Activated T-helper 17 cell treated with anti-CD3 and anti-CD28 coated beads, Interleukin-2, amount 50 U/mL, for 72 hours (primary cell): ENCODE measurements around the gene NCK2. TPM values are rescaled to one million over a fixed set of nuclear protein-coding genes. Genes with fewer than 3 reads are reported as not detected.

Experiments used
- ATAC-seq: fragments of 150-1000 bp; cut with Tn5 transposase; replicated peaks from 2 replicates; pipeline ENCODE4 v1.10.0; 2021; ENCODE audit warnings: mild to moderate bottlenecking, moderate library complexity
- H3K27ac Mint-ChIP-seq: one replicate; pipeline ENCODE4 v1.8.0; 2022; ENCODE audit warnings: mixed read lengths
- H3K27me3 Mint-ChIP-seq: one replicate; pipeline ENCODE4 v1.8.0; 2022; ENCODE audit warnings: mixed read lengths
- H3K36me3 Mint-ChIP-seq: one replicate; pipeline ENCODE4 v1.8.0; 2022; ENCODE audit warnings: low read depth, mild to moderate bottlenecking, mixed read lengths
- H3K4me1 Mint-ChIP-seq: one replicate; pipeline ENCODE4 v1.8.0; 2022; ENCODE audit warnings: mixed read lengths
- H3K4me3 Mint-ChIP-seq: one replicate; pipeline ENCODE4 v1.8.0; 2022; ENCODE audit warnings: mild to moderate bottlenecking, mixed read lengths
- H3K9me3 Mint-ChIP-seq: one replicate; pipeline ENCODE4 v1.8.0; 2022; ENCODE audit warnings: mixed read lengths
- total RNA-seq, 2 donors: library from RNA; stranded (reverse); gene quantifications; one replicate each; pipeline ENCODE4 v1.2.3, GENCODE V29; 2022

The NCK2 gene
- total RNA-seq, 2 donors from 2014 or later, result 75.4 to 85.4 TPM

DNA sequence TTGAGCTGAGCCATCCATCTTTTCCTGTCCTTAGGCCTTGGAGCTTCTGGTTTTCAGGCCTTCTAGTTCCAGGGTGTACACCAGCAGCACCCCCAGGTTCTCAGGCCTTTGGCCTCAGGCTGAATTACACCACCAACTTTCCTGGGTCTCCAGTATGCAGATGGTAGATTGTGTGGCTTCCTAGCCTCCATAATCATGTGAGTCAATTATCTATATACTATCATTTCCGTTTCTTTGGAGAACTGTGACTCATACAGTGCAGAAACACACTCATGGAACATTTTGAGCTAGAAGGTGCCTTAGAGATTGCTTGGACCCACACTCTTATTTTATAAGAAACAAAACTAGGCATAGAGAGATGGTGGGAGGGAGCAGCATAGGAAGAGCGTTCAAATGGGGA lies 167.4 kb downstream of the NCK2 start:
- Mint-ChIP-seq H3K27ac (peak overlapping the region; percentile 56), H3K4me3 (peak overlapping the region; percentile 30), H3K9me3 (peaks cover 19% of the 10 kb centered on the region), H3K4me1 (peaks cover 33% of the 10 kb centered on the region), H3K27me3 (no peaks in the 10 kb centered on the region), H3K36me3 (no peaks in the 10 kb centered on the region)
- ATAC-seq, result peak; percentile 99

DNA sequence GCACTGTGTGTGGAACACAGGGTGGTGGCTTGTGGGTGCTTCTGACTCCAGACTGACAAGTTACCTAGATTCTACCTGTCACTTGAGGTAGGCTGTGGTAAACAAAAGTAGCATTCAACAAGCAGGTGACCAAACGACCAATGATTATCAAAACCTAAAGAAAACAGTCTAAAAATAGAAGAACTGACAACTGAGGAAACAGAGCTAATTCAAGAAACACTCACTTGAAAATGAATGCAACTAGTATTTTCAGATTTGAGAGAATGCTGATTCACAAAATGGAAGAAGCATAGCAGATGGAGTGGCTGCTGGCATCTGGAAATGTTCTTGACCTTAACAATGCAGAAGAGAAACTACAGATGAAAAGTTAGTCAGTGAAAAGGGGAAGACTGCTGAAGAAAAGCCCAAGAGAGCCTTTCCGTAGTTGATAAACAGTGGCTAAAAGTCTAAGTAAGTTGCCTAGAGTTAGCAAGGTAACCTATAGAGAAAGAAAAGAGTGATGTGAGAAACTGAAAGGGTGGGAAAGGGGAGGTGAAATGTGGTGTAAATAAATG lies 170.4 kb downstream of the NCK2 start:
- no peak for ATAC-seq
- H3K4me3 Mint-ChIP-seq, result no peak overlapping the region
- H3K27ac Mint-ChIP-seq, result no peak overlapping the region
- H3K36me3 Mint-ChIP-seq, result no peaks in the 10 kb centered on the region
- peaks cover 30% of the 10 kb centered on the region for H3K4me1 Mint-ChIP-seq
- H3K27me3 Mint-ChIP-seq, result no peaks in the 10 kb centered on the region
- H3K9me3 Mint-ChIP-seq, result peaks cover 19% of the 10 kb centered on the region

DNA sequence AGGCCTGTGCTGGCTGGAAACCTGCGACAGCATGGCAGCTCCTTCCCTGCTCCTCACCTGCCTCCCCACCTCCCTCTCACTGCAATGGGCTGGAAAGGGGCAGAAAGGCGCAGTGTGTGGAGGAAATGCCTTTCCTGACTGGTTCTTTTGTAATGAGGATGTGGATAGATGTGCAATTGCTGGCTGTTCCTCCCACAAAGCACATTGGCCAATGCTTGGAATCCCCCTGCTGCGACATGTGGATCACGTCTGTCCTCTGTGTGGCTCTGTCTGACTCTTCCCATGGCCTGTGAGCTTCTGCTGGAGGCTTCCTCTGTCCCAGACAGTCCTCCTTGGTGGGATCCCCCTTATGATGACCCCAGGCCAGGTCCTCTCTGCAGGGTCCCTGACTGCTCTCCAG lies 172.5 kb downstream of the NCK2 start:
- H3K4me3 Mint-ChIP-seq, result no peak overlapping the region
- peak overlapping the region; percentile 64 for H3K27ac Mint-ChIP-seq
- no peak for ATAC-seq
- H3K4me1 Mint-ChIP-seq, result peaks cover 19% of the 10 kb centered on the region
- peaks cover 17% of the 10 kb centered on the region for H3K9me3 Mint-ChIP-seq
- H3K27me3 Mint-ChIP-seq, result no peaks in the 10 kb centered on the region
- H3K36me3 Mint-ChIP-seq, result no peaks in the 10 kb centered on the region

DNA sequence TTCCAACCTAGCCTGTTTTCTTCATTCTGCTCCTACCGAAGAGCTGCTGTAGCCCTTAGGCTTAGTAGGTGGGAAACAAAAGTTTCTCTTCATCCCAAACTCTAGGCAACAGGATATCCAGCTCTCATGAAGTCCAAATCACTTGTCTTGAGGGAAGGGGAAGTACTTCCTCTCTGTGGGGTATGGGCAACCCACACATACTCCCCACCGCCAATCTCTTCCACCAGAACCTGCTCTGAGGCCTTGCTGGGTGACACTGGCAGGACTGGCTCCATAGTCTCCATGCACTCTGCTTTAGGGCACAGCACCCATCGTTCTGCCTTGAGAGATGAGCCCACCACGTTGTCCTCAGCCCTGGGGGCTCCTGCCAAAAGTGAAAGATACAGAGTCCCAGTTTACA lies 173.0 kb downstream of the NCK2 start:
- Mint-ChIP-seq H3K36me3 (no peaks in the 10 kb centered on the region), H3K4me3 (no peak overlapping the region), H3K4me1 (peaks cover 15% of the 10 kb centered on the region), H3K27me3 (no peaks in the 10 kb centered on the region), H3K27ac (peak overlapping the region; percentile 64), H3K9me3 (peaks cover 19% of the 10 kb centered on the region)
- ATAC-seq, result no peak

DNA sequence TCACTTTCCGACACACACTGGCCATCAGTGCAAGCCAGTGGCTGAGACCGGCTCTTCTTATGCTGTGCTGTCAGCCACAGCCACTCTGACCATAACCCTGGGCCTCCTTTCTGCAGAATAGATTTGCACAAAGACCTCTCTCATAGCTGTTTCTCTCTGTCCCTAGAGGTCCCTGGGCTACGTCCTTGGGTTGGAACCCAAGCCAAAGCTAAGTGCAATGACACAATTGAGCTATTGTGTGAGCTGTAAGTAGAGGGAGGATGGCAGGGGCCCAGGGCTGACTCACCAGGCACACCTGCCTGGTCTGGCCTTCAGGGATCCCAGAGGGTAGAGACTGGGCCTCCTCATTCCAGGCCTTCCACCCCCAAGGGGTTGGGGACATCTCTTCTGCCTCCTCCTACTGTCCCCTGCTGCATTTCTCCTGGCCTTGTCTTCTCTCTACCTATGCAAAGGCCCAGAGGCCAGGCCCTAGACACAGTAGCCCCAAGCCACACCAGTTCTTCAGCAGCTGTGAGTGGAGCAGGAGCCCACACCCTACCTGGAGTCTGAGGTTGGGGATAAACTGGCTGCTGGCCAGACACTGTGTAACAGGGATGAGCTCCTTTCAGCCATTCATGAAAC lies 174.6 kb downstream of the NCK2 start:
- Mint-ChIP-seq H3K4me1 (peaks cover 15% of the 10 kb centered on the region), H3K27me3 (no peaks in the 10 kb centered on the region), H3K4me3 (no peak overlapping the region), H3K36me3 (no peaks in the 10 kb centered on the region), H3K27ac (no peak overlapping the region), H3K9me3 (peaks cover 16% of the 10 kb centered on the region)
- no peak for ATAC-seq

DNA sequence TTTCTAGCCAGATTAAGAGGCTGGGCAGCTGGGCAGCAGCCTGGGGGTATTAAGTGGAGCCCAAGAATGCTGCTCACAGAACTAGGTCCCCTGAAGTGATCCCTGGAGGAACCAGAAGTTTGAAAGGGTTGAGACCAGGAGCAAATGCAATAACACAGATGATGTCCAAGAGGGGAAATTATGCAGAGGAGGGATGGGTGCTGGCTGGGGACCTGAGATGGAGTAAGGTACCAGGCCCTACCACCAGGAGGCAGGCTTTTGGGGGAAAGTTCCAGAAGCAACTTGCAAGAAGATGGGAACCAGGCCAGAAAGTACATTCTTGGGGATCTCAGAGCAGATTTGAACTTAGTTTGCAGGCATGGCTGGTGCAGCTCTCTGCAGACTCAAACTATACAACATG lies 175.1 kb downstream of the NCK2 start:
- no peaks in the 10 kb centered on the region for H3K27me3 Mint-ChIP-seq
- H3K9me3 Mint-ChIP-seq, result peaks cover 11% of the 10 kb centered on the region
- H3K27ac Mint-ChIP-seq, result no peak overlapping the region
- peak; percentile 37 for ATAC-seq
- no peaks in the 10 kb centered on the region for H3K36me3 Mint-ChIP-seq
- H3K4me1 Mint-ChIP-seq, result peaks cover 17% of the 10 kb centered on the region
- H3K4me3 Mint-ChIP-seq, result no peak overlapping the region

DNA sequence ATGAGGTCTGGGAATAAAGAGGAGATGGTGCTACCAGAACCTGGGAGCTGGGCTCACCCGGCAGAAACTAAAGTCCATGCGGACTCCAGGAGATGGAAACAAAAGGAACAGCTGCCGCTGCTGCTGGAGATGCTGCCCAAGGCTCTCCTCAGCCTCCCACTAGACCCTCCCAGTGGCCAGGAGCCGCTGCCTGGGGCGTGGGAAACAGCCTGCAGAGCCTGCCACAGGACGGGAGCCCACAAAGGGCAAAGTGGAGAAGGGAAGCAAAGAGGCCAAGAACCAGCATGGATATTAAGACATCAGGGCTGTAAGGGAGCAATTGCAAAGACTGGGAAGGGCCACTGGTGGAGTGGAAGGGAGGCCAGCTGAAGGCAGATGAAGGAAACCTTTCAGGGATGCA lies 179.6 kb downstream of the NCK2 start:
- Mint-ChIP-seq H3K27me3 (no peaks in the 10 kb centered on the region), H3K4me3 (no peak overlapping the region), H3K27ac (no peak overlapping the region), H3K9me3 (peaks cover 4% of the 10 kb centered on the region), H3K4me1 (peaks cover 34% of the 10 kb centered on the region), H3K36me3 (no peaks in the 10 kb centered on the region)
- no peak for ATAC-seq

DNA sequence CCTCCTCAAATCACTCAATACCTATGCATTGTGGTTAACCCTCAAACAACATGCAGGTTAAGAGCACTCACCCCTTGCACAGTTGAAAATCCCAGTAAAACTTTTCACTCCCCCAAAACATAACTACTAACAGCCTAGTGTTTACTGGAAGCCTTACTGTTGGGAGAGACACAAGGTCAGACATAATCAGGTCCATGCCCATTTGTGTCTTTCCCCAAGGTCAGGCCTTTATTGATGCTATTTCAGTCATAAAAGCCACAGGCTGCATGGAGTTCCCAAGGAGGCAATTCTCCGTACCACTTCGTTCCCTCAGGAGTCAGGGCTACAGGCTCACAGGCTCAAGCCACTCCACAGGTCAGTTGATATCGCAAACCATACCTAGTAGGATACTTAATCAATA lies 180.2 kb downstream of the NCK2 start:
- H3K27ac Mint-ChIP-seq, result no peak overlapping the region
- no peaks in the 10 kb centered on the region for H3K27me3 Mint-ChIP-seq
- ATAC-seq, result no peak
- peaks cover 38% of the 10 kb centered on the region for H3K4me1 Mint-ChIP-seq
- no peak overlapping the region for H3K4me3 Mint-ChIP-seq
- H3K9me3 Mint-ChIP-seq, result peaks cover 4% of the 10 kb centered on the region
- H3K36me3 Mint-ChIP-seq, result no peaks in the 10 kb centered on the region

DNA sequence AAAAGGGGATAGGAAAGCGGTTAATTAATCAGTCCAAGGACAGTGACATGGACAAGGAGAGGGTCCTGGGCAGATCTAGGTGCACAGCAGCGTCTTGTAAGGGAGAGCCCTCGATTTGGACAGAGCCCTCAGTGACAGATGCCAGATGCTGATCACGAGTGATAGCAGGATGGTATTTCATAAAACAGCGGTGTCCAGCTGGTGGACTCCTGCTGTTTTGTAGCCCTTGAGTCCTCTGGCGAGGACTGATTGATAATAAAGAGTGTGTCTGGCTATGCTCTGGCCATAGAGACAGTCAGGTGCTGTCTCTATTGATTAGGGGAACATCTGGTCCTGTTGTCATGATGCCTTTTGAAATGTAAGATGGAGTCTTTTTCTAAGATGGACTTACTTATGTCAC lies 180.7 kb downstream of the NCK2 start:
- peaks cover 4% of the 10 kb centered on the region for H3K9me3 Mint-ChIP-seq
- H3K36me3 Mint-ChIP-seq, result no peaks in the 10 kb centered on the region
- H3K4me3 Mint-ChIP-seq, result no peak overlapping the region
- no peaks in the 10 kb centered on the region for H3K27me3 Mint-ChIP-seq
- H3K27ac Mint-ChIP-seq, result no peak overlapping the region
- ATAC-seq, result no peak
- H3K4me1 Mint-ChIP-seq, result peaks cover 38% of the 10 kb centered on the region

DNA sequence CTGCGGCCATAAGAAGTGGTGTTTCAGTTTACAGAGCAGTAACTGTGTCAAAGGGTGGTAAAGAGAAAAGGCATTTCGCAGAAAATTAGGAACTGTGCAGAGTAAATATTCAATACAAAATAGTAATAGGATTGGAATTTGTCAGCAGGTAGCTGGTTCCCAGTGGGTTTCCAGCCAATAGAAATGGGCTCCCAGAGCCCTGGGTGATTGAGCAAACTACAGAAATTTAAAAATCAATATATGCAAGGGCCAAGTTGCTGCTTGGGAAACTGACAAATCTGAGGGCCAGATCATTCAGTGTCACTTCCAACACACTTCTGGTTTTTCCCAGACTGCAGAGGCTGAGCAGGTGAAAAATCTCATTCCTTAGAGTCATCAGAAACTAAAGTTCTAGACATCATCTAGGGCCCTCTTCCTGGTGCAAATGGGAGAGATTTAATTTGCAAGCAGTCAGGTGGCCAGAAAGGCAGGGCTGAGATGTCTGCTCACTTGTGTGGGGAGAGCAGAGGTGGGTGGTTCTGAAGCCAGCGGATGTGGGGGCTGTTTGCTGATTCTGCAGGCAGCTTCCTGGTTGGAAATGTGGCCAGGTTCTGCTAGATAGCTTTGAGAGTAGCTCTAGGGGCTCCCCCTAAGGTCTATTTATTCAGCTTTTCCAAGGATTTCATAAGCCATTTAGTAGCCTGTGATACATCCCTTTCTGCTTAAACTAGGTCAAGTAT lies 182.4 kb downstream of the NCK2 start:
- peak; percentile 80 for ATAC-seq
- no peaks in the 10 kb centered on the region for H3K27me3 Mint-ChIP-seq
- H3K27ac Mint-ChIP-seq, result peak overlapping the region; percentile 60
- no peaks in the 10 kb centered on the region for H3K36me3 Mint-ChIP-seq
- H3K4me3 Mint-ChIP-seq, result peak overlapping the region; percentile 53
- peaks cover 38% of the 10 kb centered on the region for H3K4me1 Mint-ChIP-seq
- peaks cover 3% of the 10 kb centered on the region for H3K9me3 Mint-ChIP-seq

DNA sequence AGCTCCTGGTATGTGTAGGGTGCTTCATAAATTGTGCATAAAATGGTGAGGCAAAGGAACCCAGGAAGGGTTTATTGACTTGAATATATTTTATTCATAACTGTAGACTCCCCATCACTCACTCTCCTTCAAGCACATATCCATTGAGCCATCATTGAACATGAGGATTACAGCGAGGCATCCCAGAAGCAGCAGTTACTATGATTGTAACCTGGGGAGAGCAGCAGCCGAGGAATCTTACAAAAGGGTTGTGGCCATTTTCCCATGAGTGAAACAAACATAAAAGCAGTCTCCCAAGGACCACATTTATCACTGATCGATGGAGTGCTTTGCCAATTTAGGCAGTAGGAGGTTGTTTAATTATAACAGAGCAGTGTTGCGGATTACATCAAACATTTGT lies 183.4 kb downstream of the NCK2 start:
- H3K4me1 Mint-ChIP-seq, result peaks cover 38% of the 10 kb centered on the region
- no peaks in the 10 kb centered on the region for H3K36me3 Mint-ChIP-seq
- H3K9me3 Mint-ChIP-seq, result no peaks in the 10 kb centered on the region
- ATAC-seq, result no peak
- H3K27ac Mint-ChIP-seq, result peak overlapping the region; percentile 60
- no peaks in the 10 kb centered on the region for H3K27me3 Mint-ChIP-seq
- H3K4me3 Mint-ChIP-seq, result peak overlapping the region; percentile 53

DNA sequence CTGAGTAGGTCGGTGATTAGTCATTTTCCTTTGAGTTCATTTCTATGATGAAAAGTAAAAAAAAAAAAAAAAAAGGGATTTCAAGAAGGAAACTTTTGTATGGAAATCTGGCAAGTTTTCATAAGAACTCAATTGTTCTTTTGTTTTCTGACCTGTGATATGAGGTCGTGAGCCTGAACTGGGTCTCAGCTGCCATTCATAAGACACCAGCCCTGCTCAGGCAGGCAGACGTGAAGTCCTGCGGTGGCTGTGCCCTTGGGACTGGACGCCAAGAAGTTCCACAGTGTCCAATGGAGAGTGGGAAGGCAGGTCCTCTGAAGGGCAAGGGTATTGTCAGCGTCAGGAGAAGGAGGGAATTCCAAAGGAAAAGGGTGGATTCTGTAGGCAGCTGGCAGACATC lies 183.9 kb downstream of the NCK2 start:
- ATAC-seq, result no peak
- no peaks in the 10 kb centered on the region for H3K27me3 Mint-ChIP-seq
- H3K4me1 Mint-ChIP-seq, result peaks cover 38% of the 10 kb centered on the region
- peak overlapping the region; percentile 40 for H3K27ac Mint-ChIP-seq
- H3K9me3 Mint-ChIP-seq, result no peaks in the 10 kb centered on the region
- no peaks in the 10 kb centered on the region for H3K36me3 Mint-ChIP-seq
- H3K4me3 Mint-ChIP-seq, result peak overlapping the region; percentile 53

DNA sequence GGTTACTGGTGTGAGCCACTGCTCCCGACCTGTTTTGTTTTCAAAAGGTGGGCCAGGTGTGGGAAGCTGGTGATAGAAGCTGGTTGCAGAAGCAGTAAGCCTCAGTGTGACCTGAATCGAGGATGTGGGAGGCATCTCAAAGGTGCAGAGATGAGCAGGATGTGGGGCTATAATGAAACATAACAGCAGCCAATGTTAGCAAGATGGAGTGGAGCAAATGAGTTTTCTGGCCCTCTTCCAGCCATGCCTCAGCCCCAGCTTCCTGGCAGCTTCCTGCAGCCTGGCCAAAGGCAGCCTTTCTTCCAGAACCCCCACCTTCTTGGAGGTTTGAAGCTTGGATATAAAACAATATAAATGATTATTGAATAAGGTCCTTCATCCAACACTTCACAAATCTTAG lies 184.8 kb downstream of the NCK2 start:
- Mint-ChIP-seq H3K4me3 (peak overlapping the region; percentile 53), H3K27ac (peak overlapping the region; percentile 23), H3K4me1 (peaks cover 33% of the 10 kb centered on the region), H3K27me3 (no peaks in the 10 kb centered on the region), H3K9me3 (no peaks in the 10 kb centered on the region), H3K36me3 (no peaks in the 10 kb centered on the region)
- peak; percentile 68 for ATAC-seq

DNA sequence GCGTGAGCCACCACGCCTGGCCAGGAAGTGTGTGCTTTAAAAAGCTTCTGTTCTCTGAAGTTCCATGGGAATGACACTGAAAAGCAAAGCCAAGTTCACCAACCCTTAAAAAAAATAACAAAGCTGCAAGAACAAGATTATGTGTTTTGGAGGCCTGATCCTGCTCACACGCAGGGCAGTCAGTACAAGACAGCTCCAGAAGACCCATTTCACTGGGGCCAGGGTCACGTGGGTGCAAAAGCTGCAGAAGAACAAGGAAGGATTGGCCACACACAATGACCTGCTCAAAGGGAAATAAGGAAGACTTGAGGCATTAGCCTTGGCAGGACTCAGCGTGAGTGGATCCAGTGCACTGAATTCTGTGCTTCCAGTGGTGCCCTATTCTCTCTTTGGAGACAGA lies 187.9 kb downstream of the NCK2 start:
- peaks cover 18% of the 10 kb centered on the region for H3K4me1 Mint-ChIP-seq
- ATAC-seq, result no peak
- H3K27me3 Mint-ChIP-seq, result no peaks in the 10 kb centered on the region
- H3K9me3 Mint-ChIP-seq, result no peaks in the 10 kb centered on the region
- no peaks in the 10 kb centered on the region for H3K36me3 Mint-ChIP-seq
- no peak overlapping the region for H3K4me3 Mint-ChIP-seq
- H3K27ac Mint-ChIP-seq, result no peak overlapping the region

DNA sequence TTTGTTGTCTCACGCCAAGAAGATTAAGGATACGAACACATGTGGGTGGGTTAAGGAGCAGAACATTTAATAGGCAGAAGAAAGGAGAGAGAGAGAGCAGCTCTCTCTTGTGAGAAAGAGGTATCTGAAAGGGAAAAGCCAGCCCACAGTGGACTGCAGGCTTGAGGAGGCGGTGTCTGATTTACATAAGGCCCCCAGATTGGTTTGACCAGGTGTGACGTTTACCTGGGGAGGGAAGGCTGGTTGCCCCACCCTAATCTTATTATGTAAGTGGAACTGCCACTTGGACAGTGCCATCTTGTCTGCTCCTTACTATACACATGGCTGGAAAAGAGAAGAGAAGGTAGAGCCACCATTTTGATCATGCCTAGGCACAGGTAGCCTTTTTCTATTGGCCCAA lies 189.2 kb downstream of the NCK2 start:
- Mint-ChIP-seq H3K4me1 (peaks cover 6% of the 10 kb centered on the region), H3K4me3 (no peak overlapping the region), H3K9me3 (no peaks in the 10 kb centered on the region), H3K27ac (no peak overlapping the region), H3K36me3 (no peaks in the 10 kb centered on the region), H3K27me3 (no peaks in the 10 kb centered on the region)
- ATAC-seq, result peak; percentile 15
